Central memory CD8-positive, alpha-beta T cell (primary cell): ENCODE results near the gene KIAA0040.

ENCODE experiments used
- ATAC-seq: fragments of 150-1000 bp; cut with Tn5 transposase; replicated peaks from 2 replicates; pipeline ENCODE4 v1.10.0; 2022; ENCODE audit warnings: mild to moderate bottlenecking, moderate FRiP score, moderate number of reproducible peaks; ENCODE audit not compliant: poor library complexity, severe bottlenecking; ENCODE audit errors: extremely low read depth
- DNase-seq, 2 donors: peaks; one replicate each; pipeline ENCODE4 v3.0.0; 2021; ENCODE audit warnings: low spot score in 2 of 2
- H3K27ac Mint-ChIP-seq: one replicate; pipeline ENCODE4 v1.8.0; 2022; ENCODE audit warnings: low read depth, mild to moderate bottlenecking, moderate library complexity, mixed read lengths
- H3K27me3 Mint-ChIP-seq: one replicate; pipeline ENCODE4 v1.8.0; 2022; ENCODE audit warnings: mixed read lengths
- H3K36me3 Mint-ChIP-seq: one replicate; pipeline ENCODE4 v1.8.0; 2022; ENCODE audit warnings: mild to moderate bottlenecking, moderate library complexity, mixed read lengths; ENCODE audit not compliant: insufficient read depth
- H3K4me1 Mint-ChIP-seq: one replicate; pipeline ENCODE4 v1.8.0; 2022; ENCODE audit warnings: mixed read lengths
- H3K4me3 Mint-ChIP-seq: one replicate; pipeline ENCODE4 v1.8.0; 2022; ENCODE audit warnings: mild to moderate bottlenecking, moderate library complexity, mixed read lengths
- H3K9me3 Mint-ChIP-seq: one replicate; pipeline ENCODE4 v1.8.0; 2022; ENCODE audit warnings: mixed read lengths

The KIAA0040 gene

GRCh38 chr1:175137369-175137768, 55.2 kb downstream of the KIAA0040 start:
- no peak for DNase-seq
- Mint-ChIP-seq H3K36me3 (no peaks in the 10 kb centered on the region), H3K27me3 (peaks cover 59% of the 10 kb centered on the region), H3K9me3 (no peaks in the 10 kb centered on the region), H3K4me1 (no peaks in the 10 kb centered on the region), H3K27ac (no peak overlapping the region), H3K4me3 (no peak overlapping the region)
- no peak for ATAC-seq

GRCh38 chr1:175136246-175136645, 56.3 kb downstream of the KIAA0040 start:
- Mint-ChIP-seq H3K27me3 (peaks cover 59% of the 10 kb centered on the region), H3K4me1 (no peaks in the 10 kb centered on the region)

GRCh38 chr1:175134500-175134899, 58.1 kb downstream of the KIAA0040 start:
- H3K27ac Mint-ChIP-seq = no peak overlapping the region
- no peaks in the 10 kb centered on the region for H3K9me3 Mint-ChIP-seq
- no peaks in the 10 kb centered on the region for H3K4me1 Mint-ChIP-seq
- no peak for DNase-seq
- ATAC-seq = no peak
- no peaks in the 10 kb centered on the region for H3K36me3 Mint-ChIP-seq
- H3K27me3 Mint-ChIP-seq = peaks cover 59% of the 10 kb centered on the region
- no peak overlapping the region for H3K4me3 Mint-ChIP-seq

More at GRCh38 chr1:175136246-175136645, 56.3 kb downstream of the KIAA0040 start:
- H3K36me3 Mint-ChIP-seq = no peaks in the 10 kb centered on the region
- H3K4me3 Mint-ChIP-seq = no peak overlapping the region
- DNase-seq (no peak), ATAC-seq (no peak)
- no peaks in the 10 kb centered on the region for H3K9me3 Mint-ChIP-seq
- H3K27ac Mint-ChIP-seq = no peak overlapping the region

GRCh38 chr1:175133673-175134435, 58.7 kb downstream of the KIAA0040 start:
- ATAC-seq (no peak), DNase-seq (no peak)
- Mint-ChIP-seq H3K27ac (no peak overlapping the region), H3K9me3 (no peaks in the 10 kb centered on the region), H3K4me3 (no peak overlapping the region), H3K27me3 (peaks cover 58% of the 10 kb centered on the region), H3K36me3 (no peaks in the 10 kb centered on the region), H3K4me1 (no peaks in the 10 kb centered on the region)

GRCh38 chr1:175132436-175132835, 60.1 kb downstream of the KIAA0040 start:
- ATAC-seq = no peak

GRCh38 chr1:175131095-175131494, 61.5 kb downstream of the KIAA0040 start:
- DNase-seq (no peak), ATAC-seq (no peak)
- H3K27ac Mint-ChIP-seq = no peak overlapping the region
- no peaks in the 10 kb centered on the region for H3K4me1 Mint-ChIP-seq
- no peaks in the 10 kb centered on the region for H3K9me3 Mint-ChIP-seq
- no peaks in the 10 kb centered on the region for H3K36me3 Mint-ChIP-seq
- peaks cover 33% of the 10 kb centered on the region for H3K27me3 Mint-ChIP-seq
- no peak overlapping the region for H3K4me3 Mint-ChIP-seq

More at GRCh38 chr1:175132436-175132835, 60.1 kb downstream of the KIAA0040 start:
- Mint-ChIP-seq H3K4me3 (no peak overlapping the region), H3K36me3 (no peaks in the 10 kb centered on the region), H3K4me1 (no peaks in the 10 kb centered on the region), H3K9me3 (no peaks in the 10 kb centered on the region), H3K27ac (no peak overlapping the region), H3K27me3 (peaks cover 44% of the 10 kb centered on the region)
- no peak for DNase-seq

- no peaks in the 10 kb centered on the region for H3K36me3 Mint-ChIP-seq
- peaks cover 28% of the 10 kb centered on the region for H3K27me3 Mint-ChIP-seq
- no peak overlapping the region for H3K27ac Mint-ChIP-seq
- no peak overlapping the region for H3K4me3 Mint-ChIP-seq
- no peaks in the 10 kb centered on the region for H3K9me3 Mint-ChIP-seq
- no peak for ATAC-seq
- no peak for DNase-seq
- H3K4me1 Mint-ChIP-seq = peaks cover 4% of the 10 kb centered on the region
Observed at GRCh38 chr1:175130649-175131045, 61.9 kb downstream of the KIAA0040 start.

- Mint-ChIP-seq H3K36me3 (no peaks in the 10 kb centered on the region), H3K27ac (no peak overlapping the region), H3K4me1 (peaks cover 5% of the 10 kb centered on the region), H3K27me3 (peaks cover 23% of the 10 kb centered on the region), H3K9me3 (no peaks in the 10 kb centered on the region), H3K4me3 (no peak overlapping the region)
- DNase-seq = no peak
- ATAC-seq = no peak
Observed at GRCh38 chr1:175129997-175130648, 62.5 kb downstream of the KIAA0040 start.

GRCh38 chr1:175129644-175129996, 63.0 kb downstream of the KIAA0040 start:
- H3K27me3 Mint-ChIP-seq = peaks cover 18% of the 10 kb centered on the region
- ATAC-seq (no peak), DNase-seq (no peak)
- no peaks in the 10 kb centered on the region for H3K9me3 Mint-ChIP-seq
- H3K4me3 Mint-ChIP-seq = no peak overlapping the region
- H3K27ac Mint-ChIP-seq = no peak overlapping the region
- peaks cover 5% of the 10 kb centered on the region for H3K4me1 Mint-ChIP-seq
- H3K36me3 Mint-ChIP-seq = no peaks in the 10 kb centered on the region

GRCh38 chr1:175129182-175129581, 63.4 kb downstream of the KIAA0040 start:
- Mint-ChIP-seq H3K4me3 (no peak overlapping the region), H3K27me3 (peaks cover 14% of the 10 kb centered on the region), H3K4me1 (peaks cover 5% of the 10 kb centered on the region), H3K9me3 (no peaks in the 10 kb centered on the region), H3K27ac (no peak overlapping the region), H3K36me3 (no peaks in the 10 kb centered on the region)
- ATAC-seq (no peak), DNase-seq (no peak)

- no peak for DNase-seq
- H3K27me3 Mint-ChIP-seq = peaks cover 7% of the 10 kb centered on the region
- H3K4me3 Mint-ChIP-seq = no peak overlapping the region
- H3K36me3 Mint-ChIP-seq = no peaks in the 10 kb centered on the region
- peaks cover 5% of the 10 kb centered on the region for H3K4me1 Mint-ChIP-seq
- H3K9me3 Mint-ChIP-seq = no peaks in the 10 kb centered on the region
- no peak overlapping the region for H3K27ac Mint-ChIP-seq
- no peak for ATAC-seq
Observed at GRCh38 chr1:175128523-175128922, 64.1 kb downstream of the KIAA0040 start.

GRCh38 chr1:175127565-175127964, 65.0 kb downstream of the KIAA0040 start:
- ATAC-seq (no peak), DNase-seq (no peak)
- peaks cover 5% of the 10 kb centered on the region for H3K4me1 Mint-ChIP-seq
- H3K27ac Mint-ChIP-seq = no peak overlapping the region
- H3K4me3 Mint-ChIP-seq = no peak overlapping the region
- no peaks in the 10 kb centered on the region for H3K27me3 Mint-ChIP-seq
- H3K36me3 Mint-ChIP-seq = no peaks in the 10 kb centered on the region
- no peaks in the 10 kb centered on the region for H3K9me3 Mint-ChIP-seq

GRCh38 chr1:175126347-175126746, 66.2 kb downstream of the KIAA0040 start:
- H3K4me1 Mint-ChIP-seq = peaks cover 5% of the 10 kb centered on the region
- H3K36me3 Mint-ChIP-seq = no peaks in the 10 kb centered on the region
- ATAC-seq = no peak
- no peak overlapping the region for H3K27ac Mint-ChIP-seq
- no peaks in the 10 kb centered on the region for H3K27me3 Mint-ChIP-seq
- DNase-seq = no peak
- no peak overlapping the region for H3K4me3 Mint-ChIP-seq
- no peaks in the 10 kb centered on the region for H3K9me3 Mint-ChIP-seq
